ENCODE measurements around the gene EEPD1.

GRCh38 chr7:36181668-36182067 lies 28.6 kb downstream of the EEPD1 start:
- TF ChIP-seq, protein P1, sequence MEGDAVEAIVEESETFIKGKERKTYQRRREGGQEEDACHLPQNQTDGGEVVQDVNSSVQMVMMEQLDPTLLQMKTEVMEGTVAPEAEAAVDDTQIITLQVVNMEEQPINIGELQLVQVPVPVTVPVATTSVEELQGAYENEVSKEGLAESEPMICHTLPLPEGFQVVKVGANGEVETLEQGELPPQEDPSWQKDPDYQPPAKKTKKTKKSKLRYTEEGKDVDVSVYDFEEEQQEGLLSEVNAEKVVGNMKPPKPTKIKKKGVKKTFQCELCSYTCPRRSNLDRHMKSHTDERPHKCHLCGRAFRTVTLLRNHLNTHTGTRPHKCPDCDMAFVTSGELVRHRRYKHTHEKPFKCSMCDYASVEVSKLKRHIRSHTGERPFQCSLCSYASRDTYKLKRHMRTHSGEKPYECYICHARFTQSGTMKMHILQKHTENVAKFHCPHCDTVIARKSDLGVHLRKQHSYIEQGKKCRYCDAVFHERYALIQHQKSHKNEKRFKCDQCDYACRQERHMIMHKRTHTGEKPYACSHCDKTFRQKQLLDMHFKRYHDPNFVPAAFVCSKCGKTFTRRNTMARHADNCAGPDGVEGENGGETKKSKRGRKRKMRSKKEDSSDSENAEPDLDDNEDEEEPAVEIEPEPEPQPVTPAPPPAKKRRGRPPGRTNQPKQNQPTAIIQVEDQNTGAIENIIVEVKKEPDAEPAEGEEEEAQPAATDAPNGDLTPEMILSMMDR (IDR thresholded peaks at IDR 0.05): no peak
- TF ChIP-seq POLR2A (IDR thresholded peaks at IDR 0.05): no peak
